ENCODE data around the gene MYZAP.

Gene MYZAP

DNA sequence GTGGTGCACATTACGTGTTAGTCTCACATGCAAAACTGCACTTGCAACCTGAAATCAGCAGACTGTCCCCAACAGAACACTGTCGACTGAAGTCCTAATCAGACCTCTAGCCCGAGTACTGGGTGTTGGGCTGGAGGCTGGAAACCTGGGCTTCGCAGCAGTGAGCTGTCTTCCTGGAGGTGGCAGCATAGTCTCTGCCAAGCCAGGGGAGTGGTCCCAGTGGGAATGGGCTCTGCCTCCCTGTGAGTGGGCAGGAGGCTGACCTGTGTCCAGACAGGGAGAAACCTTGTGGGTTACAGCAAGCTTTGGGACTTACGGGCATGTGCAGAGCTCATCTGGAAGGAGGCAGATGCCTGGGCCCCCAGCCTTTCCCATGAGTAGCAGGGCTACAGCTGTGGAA is 38.2 kb upstream of the MYZAP start:
- peaks cover 27% of the 10 kb centered on the region for H3K36me3 ChIP-seq (ENCODE audit: insufficient read depth, low read depth, low read length)
- H3K27me3 ChIP-seq (ENCODE audit: insufficient read depth, low read length) = no peaks in the 10 kb centered on the region
- no peak overlapping the region for H3K4me3 ChIP-seq (ENCODE audit: low read length)
- no peak overlapping the region for H3K9ac ChIP-seq (ENCODE audit: low read depth, low read length)
- no peak overlapping the region for H3K27ac ChIP-seq (ENCODE audit: low read length)
- no peaks in the 10 kb centered on the region for H3K9me3 ChIP-seq (ENCODE audit: insufficient read depth, low read depth, low read length)
- peaks cover 10% of the 10 kb centered on the region for H3K4me1 ChIP-seq (ENCODE audit: insufficient read depth, low read length)

DNA sequence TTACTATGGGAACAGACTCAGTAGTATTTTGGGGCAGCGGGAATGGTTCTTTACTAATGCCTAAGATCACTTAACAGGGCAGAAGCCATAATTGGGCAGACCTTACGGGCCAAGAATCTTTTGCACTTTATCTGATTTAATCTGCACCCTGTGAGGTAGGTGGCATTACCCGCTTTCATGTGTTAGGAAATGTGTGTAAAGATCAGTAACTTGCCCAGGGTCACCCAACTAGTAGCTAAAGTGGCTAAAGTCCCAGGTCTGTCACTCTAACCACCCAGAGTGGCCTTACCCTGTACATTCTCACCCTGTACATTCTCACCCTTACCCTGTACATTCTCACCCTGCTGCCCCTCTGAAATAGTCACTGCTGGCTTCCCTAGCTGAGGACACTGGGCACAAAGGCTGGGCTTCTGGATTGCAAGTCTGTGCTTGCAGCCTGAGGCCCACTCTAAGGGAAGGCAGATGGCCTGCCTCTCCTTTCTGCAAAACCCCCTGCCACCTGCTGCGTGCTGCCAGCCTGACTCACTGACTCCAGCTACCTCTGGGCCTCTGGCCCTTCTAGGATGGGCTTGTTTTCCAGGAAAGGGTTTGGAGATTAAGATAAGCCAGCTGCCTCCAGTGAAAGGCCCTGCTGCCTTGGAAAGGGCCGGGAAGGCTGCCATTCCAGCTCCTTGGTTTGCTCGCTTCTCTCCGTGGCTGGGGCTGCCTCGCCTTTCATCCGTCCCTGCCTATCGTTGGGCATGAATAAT is 37.5 kb upstream of the MYZAP start:
- Histone ChIP-seq H3K4me1 (ENCODE audit: insufficient read depth, low read length) (peaks cover 10% of the 10 kb centered on the region), H3K36me3 (ENCODE audit: insufficient read depth, low read depth, low read length) (peaks cover 20% of the 10 kb centered on the region), H3K4me3 (ENCODE audit: low read length) (no peak overlapping the region), H3K27me3 (ENCODE audit: insufficient read depth, low read length) (no peaks in the 10 kb centered on the region), H3K9ac (ENCODE audit: low read depth, low read length) (no peak overlapping the region; the same call in 1 of the 2 replicates), H3K9me3 (ENCODE audit: insufficient read depth, low read depth, low read length) (no peaks in the 10 kb centered on the region), H3K27ac (ENCODE audit: low read length) (no peak overlapping the region)

DNA sequence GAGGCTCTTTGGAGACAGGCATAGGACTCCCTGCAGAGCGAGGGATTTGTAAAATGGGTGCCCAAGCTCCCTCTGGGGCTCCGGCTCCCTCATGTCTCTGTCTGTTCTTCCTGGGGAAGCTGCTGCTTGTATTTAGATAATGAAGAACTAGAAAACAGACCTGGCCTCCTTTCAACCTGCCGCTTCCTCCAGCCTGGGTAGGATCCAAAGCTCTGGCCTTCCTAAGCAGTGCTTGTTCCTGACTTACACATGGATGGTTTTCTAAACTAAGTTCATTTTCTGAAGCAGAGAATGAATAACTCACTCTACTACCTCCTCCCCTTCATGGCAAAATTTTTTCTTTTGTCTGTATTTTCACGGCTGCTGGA is 36.9 kb upstream of the MYZAP start:
- Histone ChIP-seq H3K9me3 (ENCODE audit: insufficient read depth, low read depth, low read length) (no peaks in the 10 kb centered on the region), H3K27me3 (ENCODE audit: insufficient read depth, low read length) (no peaks in the 10 kb centered on the region), H3K9ac (ENCODE audit: low read depth, low read length) (no peak overlapping the region; the same call in 1 of the 2 replicates), H3K27ac (ENCODE audit: low read length) (no peak overlapping the region), H3K4me1 (ENCODE audit: insufficient read depth, low read length) (peaks cover 10% of the 10 kb centered on the region), H3K36me3 (ENCODE audit: insufficient read depth, low read depth, low read length) (peaks cover 19% of the 10 kb centered on the region), H3K4me3 (ENCODE audit: low read length) (no peak overlapping the region)

DNA sequence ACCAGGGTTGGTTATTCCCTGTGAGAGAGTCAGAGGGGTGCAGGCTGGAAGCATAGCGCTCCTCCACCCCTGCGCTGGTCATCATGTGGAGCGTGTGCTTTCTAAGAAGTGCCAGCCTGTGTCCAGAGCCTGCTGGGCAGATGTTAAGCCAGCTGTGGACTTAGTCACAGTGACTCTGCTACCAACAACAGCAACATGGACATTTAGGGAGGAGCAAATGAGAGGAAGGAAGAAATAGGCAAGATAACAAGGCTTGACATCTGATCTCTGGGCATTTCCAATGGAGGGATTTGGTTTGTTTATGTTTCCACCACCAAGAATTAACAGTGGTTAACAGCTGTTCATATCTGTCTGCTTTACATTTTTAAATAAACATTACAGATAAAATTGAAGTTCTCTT is 36.4 kb upstream of the MYZAP start:
- Histone ChIP-seq H3K36me3 (ENCODE audit: insufficient read depth, low read depth, low read length) (peaks cover 16% of the 10 kb centered on the region), H3K27ac (ENCODE audit: low read length) (no peak overlapping the region), H3K4me3 (ENCODE audit: low read length) (no peak overlapping the region), H3K27me3 (ENCODE audit: insufficient read depth, low read length) (no peaks in the 10 kb centered on the region), H3K4me1 (ENCODE audit: insufficient read depth, low read length) (peaks cover 10% of the 10 kb centered on the region), H3K9ac (ENCODE audit: low read depth, low read length) (no peak overlapping the region), H3K9me3 (ENCODE audit: insufficient read depth, low read depth, low read length) (no peaks in the 10 kb centered on the region)

DNA sequence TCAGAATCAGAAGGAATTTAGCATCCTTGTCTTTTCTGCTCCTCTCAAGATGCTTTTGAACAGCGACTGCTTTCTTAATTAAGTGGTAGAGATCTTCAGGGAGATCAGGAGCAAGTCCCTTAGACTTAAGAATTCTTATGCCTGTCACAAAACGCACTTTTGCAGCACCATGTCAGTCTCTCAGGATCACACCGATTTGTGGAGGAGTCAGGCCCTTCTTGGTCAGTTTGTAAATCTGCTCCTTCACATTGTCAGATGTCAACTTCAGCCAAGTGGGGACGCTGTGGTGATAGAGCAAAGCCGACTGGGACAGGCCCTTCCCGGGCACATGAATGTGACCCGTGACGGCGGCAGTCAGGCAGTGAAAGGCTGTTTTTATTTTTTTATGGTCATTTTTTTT is 35.7 kb upstream of the MYZAP start:
- Histone ChIP-seq H3K27me3 (ENCODE audit: insufficient read depth, low read length) (no peaks in the 10 kb centered on the region), H3K27ac (ENCODE audit: low read length) (no peak overlapping the region), H3K4me3 (ENCODE audit: low read length) (no peak overlapping the region), H3K4me1 (ENCODE audit: insufficient read depth, low read length) (peaks cover 8% of the 10 kb centered on the region), H3K9ac (ENCODE audit: low read depth, low read length) (no peak overlapping the region), H3K9me3 (ENCODE audit: insufficient read depth, low read depth, low read length) (no peaks in the 10 kb centered on the region), H3K36me3 (ENCODE audit: insufficient read depth, low read depth, low read length) (peaks cover 8% of the 10 kb centered on the region; the same call in 1 of the 2 replicates)

DNA sequence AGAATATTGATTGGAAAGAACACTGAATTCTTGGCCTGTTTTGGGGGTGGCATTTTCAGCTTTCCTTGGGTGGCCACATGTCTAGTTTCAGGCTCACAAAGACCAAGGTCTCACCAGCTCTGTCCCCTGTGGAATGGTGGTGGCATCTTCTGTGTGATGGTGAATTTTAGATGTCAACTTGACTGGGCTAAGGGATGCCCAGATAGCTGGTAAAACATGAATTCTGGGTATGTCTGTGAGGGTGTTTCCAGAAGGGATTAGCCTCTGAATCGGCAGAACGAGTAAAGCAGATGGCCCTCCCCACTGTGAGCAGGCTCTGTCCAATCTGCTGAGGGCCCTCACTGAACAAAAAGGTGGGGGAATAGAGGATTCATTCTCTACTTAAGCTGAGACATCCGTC is 34.4 kb upstream of the MYZAP start:
- peaks cover under 1% of the 10 kb centered on the region; the same call in 1 of the 2 replicates for H3K4me1 ChIP-seq (ENCODE audit: insufficient read depth, low read length)
- H3K4me3 ChIP-seq (ENCODE audit: low read length) = no peak overlapping the region
- H3K27ac ChIP-seq (ENCODE audit: low read length) = no peak overlapping the region
- H3K36me3 ChIP-seq (ENCODE audit: insufficient read depth, low read depth, low read length) = peaks cover 3% of the 10 kb centered on the region; the same call in 1 of the 2 replicates
- H3K27me3 ChIP-seq (ENCODE audit: insufficient read depth, low read length) = no peaks in the 10 kb centered on the region
- H3K9me3 ChIP-seq (ENCODE audit: insufficient read depth, low read depth, low read length) = no peaks in the 10 kb centered on the region
- H3K9ac ChIP-seq (ENCODE audit: low read depth, low read length) = no peak overlapping the region

DNA sequence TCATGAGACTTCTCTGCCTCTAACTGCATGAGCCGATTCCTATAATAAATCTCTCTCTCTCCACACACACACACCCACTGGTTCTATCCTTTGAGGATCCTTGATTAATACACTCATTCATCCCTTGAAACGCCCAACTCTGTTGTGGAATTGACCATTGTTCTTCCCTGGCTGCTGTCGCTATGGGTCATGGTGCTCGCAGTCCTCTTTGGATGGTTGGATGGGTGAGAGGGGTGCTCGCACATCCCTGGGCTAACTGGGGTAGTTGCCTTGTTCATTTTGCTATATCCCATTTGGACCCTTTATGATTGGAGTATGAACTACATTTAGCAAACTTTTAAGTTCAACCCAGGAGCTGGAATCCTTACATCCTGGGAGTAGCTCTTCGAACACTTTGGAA is 33.9 kb upstream of the MYZAP start:
- no peaks in the 10 kb centered on the region for H3K36me3 ChIP-seq (ENCODE audit: insufficient read depth, low read depth, low read length)
- no peak overlapping the region for H3K4me3 ChIP-seq (ENCODE audit: low read length)
- no peak overlapping the region for H3K27ac ChIP-seq (ENCODE audit: low read length)
- no peaks in the 10 kb centered on the region for H3K9me3 ChIP-seq (ENCODE audit: insufficient read depth, low read depth, low read length)
- H3K27me3 ChIP-seq (ENCODE audit: insufficient read depth, low read length) = no peaks in the 10 kb centered on the region
- no peak overlapping the region for H3K9ac ChIP-seq (ENCODE audit: low read depth, low read length)
- no peaks in the 10 kb centered on the region; the same call in 1 of the 2 replicates for H3K4me1 ChIP-seq (ENCODE audit: insufficient read depth, low read length)

DNA sequence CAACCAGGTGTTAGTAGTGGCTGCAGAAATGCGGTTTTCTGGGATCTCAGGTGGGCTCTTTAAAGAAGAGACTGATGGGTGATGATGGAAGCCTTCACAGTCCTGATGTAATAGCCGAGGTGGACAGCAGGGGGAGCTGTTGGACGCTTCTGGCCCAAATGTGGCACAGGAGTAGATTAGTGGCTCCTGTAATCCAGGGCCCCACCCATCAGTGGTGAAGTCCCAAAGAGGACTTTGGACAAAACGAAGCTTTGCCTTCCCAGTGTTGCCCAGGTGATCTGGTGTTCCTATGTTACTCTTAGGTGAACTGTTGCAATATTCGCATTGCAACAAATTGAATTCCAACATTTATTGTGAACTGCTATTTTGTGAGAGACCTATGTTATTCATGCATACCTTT is 31.8 kb upstream of the MYZAP start:
- H3K9ac ChIP-seq (ENCODE audit: low read depth, low read length) = no peak overlapping the region
- H3K9me3 ChIP-seq (ENCODE audit: insufficient read depth, low read depth, low read length) = no peaks in the 10 kb centered on the region
- no peaks in the 10 kb centered on the region for H3K36me3 ChIP-seq (ENCODE audit: insufficient read depth, low read depth, low read length)
- no peaks in the 10 kb centered on the region for H3K27me3 ChIP-seq (ENCODE audit: insufficient read depth, low read length)
- H3K4me3 ChIP-seq (ENCODE audit: low read length) = no peak overlapping the region
- H3K4me1 ChIP-seq (ENCODE audit: insufficient read depth, low read length) = no peaks in the 10 kb centered on the region; the same call in 1 of the 2 replicates
- H3K27ac ChIP-seq (ENCODE audit: low read length) = no peak overlapping the region

DNA sequence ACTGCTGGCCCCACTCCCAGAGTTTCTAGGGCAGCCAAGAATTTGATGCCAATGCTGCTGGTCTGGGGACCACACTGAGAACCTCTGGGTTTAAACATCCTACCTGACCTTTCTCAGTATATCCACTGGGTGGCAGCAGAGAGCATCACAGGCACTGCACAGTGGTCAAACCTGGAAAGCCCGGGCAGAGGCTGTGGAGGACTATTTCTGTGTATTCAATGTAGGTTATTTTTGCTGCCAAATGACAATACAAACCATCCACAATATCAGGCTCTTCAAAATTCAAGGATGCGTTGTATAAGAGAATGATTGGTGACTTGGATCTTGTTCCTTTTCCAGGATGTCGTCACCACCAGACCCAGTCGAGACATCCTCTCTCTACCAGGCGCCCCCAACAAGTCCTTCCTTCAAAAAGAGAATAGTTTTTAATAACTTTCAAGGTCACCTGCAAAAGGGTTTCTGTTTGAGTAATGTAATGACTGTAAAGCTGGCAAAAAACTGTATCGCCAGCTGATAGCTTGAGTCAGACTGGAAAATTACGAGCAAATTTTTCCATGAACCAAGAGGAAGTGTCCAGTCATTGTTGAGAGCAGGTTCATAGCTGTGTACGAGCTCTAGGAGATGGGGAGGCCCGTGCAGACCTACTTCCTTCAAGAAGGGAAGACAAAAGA is 30.5 kb upstream of the MYZAP start:
- no peaks in the 10 kb centered on the region for H3K27me3 ChIP-seq (ENCODE audit: insufficient read depth, low read length)
- H3K4me3 ChIP-seq (ENCODE audit: low read length) = no peak overlapping the region
- no peak overlapping the region for H3K27ac ChIP-seq (ENCODE audit: low read length)
- H3K9me3 ChIP-seq (ENCODE audit: insufficient read depth, low read depth, low read length) = no peaks in the 10 kb centered on the region
- no peaks in the 10 kb centered on the region for H3K36me3 ChIP-seq (ENCODE audit: insufficient read depth, low read depth, low read length)
- H3K9ac ChIP-seq (ENCODE audit: low read depth, low read length) = no peak overlapping the region
- peaks cover 7% of the 10 kb centered on the region; the same call in 1 of the 2 replicates for H3K4me1 ChIP-seq (ENCODE audit: insufficient read depth, low read length)

DNA sequence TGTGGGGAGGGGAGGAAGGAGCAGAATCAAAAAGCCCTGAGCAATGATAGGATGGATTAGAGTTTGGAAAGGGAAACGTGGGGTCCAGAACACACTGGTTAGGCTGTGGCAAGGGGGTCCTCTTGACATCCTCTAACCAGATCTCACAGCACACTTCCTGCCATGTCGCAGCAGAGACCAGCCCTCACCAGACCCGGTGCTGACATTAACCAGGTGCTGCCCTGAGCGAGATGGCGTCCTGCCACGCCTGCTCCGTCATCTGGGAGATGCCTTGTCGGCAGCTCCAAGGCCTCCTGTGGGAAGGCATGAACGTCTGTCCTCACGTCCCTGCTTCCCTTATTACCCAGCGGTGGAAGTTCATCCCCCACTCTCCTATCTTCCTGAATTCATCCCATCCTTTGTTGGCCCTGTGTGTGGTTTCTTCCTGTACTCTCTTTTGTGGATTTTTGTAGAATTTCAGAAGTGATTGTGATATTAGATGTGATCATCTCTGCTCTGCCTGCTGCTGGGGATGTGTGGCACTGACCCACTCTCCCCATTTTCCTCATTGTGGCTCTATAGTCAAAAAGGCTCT is 29.4 kb upstream of the MYZAP start:
- Histone ChIP-seq H3K27ac (ENCODE audit: low read length) (no peak overlapping the region), H3K9me3 (ENCODE audit: insufficient read depth, low read depth, low read length) (no peaks in the 10 kb centered on the region), H3K4me3 (ENCODE audit: low read length) (no peak overlapping the region)

DNA sequence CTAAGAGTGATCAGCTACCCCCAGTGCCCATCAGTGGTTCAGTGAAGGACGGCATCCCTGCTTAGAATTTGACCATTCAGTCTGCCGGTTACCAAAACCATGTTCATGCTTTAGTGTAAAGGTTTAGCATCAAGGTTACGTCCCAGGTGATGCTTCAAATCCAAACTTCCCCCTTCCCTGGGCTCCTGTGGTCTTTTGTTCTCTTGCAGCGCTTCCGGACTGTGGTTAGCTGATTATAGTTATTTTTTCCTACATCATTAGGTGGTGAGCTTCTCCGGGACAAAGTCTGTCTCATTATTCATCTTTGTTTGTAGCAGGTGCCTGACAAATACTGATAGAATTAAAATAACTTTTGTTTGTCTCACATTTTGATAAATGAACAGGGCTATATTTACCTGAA is 28.3 kb upstream of the MYZAP start:
- Histone ChIP-seq H3K27ac (ENCODE audit: low read length) (no peak overlapping the region), H3K9ac (ENCODE audit: low read depth, low read length) (no peak overlapping the region), H3K9me3 (ENCODE audit: insufficient read depth, low read depth, low read length) (no peaks in the 10 kb centered on the region), H3K4me3 (ENCODE audit: low read length) (no peak overlapping the region), H3K4me1 (ENCODE audit: insufficient read depth, low read length) (peaks cover 7% of the 10 kb centered on the region; the same call in 1 of the 2 replicates), H3K27me3 (ENCODE audit: insufficient read depth, low read length) (no peaks in the 10 kb centered on the region), H3K36me3 (ENCODE audit: insufficient read depth, low read depth, low read length) (no peaks in the 10 kb centered on the region)

More for the DNA sequence above, 29.4 kb upstream of the MYZAP start:
- no peaks in the 10 kb centered on the region for H3K36me3 ChIP-seq (ENCODE audit: insufficient read depth, low read depth, low read length)
- H3K4me1 ChIP-seq (ENCODE audit: insufficient read depth, low read length) = peaks cover 7% of the 10 kb centered on the region; the same call in 1 of the 2 replicates
- H3K27me3 ChIP-seq (ENCODE audit: insufficient read depth, low read length) = no peaks in the 10 kb centered on the region
- no peak overlapping the region for H3K9ac ChIP-seq (ENCODE audit: low read depth, low read length)

DNA sequence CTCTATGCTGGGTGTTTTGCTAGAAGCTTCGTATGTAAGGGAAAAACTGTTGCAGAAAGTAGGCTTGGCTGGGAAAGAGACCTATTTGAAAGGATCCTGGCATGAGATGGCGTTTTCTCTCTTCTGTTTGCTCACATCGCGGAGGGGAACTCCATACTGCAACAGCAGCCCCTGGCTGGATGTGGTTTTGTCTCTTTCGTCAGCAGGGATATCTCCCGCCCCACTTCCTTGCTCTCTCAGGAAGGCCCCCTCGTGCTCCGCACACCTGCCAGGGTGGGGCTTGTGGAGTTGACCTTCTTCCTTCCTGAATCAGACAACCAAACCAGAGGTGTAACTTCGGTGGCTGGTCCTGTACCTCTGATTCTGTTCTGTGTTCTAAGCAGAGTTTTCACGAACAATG is 26.4 kb upstream of the MYZAP start:
- H3K4me3 ChIP-seq (ENCODE audit: low read length) = no peak overlapping the region
- H3K27ac ChIP-seq (ENCODE audit: low read length) = no peak overlapping the region
- peaks cover 12% of the 10 kb centered on the region; the same call in 1 of the 2 replicates for H3K4me1 ChIP-seq (ENCODE audit: insufficient read depth, low read length)
- H3K36me3 ChIP-seq (ENCODE audit: insufficient read depth, low read depth, low read length) = no peaks in the 10 kb centered on the region
- H3K9me3 ChIP-seq (ENCODE audit: insufficient read depth, low read depth, low read length) = no peaks in the 10 kb centered on the region
- no peak overlapping the region; the same call in 1 of the 2 replicates for H3K9ac ChIP-seq (ENCODE audit: low read depth, low read length)
- no peaks in the 10 kb centered on the region for H3K27me3 ChIP-seq (ENCODE audit: insufficient read depth, low read length)

Data from iPS-20b (cell line).